Activated T-cell treated with anti-CD3 and anti-CD28 coated beads for 24 hours (primary cell): ENCODE results near the gene ADGRG2.
"Not testable (repeated sequence)": the region's sequence is repeated elsewhere in the genome, so short reads cannot be mapped to it uniquely, and the experiment has no call there.

Source experiments
- DNase-seq: peaks from one replicate; pipeline ENCODE4 v3.0.0-alpha.2; 2020; ENCODE audit warnings: low read depth

ADGRG2 gene

DNA sequence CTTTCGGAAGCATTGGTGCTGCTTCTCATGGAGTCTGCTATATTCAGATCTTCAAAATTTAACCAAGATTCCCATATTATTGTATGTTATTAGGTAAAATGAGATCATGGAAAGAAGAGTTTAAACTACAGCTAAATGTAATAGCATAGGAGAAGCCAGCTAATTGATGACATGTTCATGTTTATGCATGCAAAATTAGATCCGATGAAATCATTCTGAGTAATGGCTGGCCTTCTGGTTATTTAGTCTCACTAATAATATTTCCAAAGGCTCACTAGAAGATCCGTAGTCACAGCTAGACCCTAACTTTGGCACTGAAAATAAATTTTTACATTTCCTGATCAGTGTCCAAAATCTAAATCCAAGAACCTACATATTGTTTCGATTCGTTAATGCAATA lies 118.5 kb downstream of the ADGRG2 start:
- DNase-seq = no peak

- DNase-seq = no peak
Measured at GRCh38 chrX:18998653-18999052, 123.6 kb downstream of the ADGRG2 start.

- no peak for DNase-seq
Measured at GRCh38 chrX:18997916-18998315, 124.4 kb downstream of the ADGRG2 start.

DNA sequence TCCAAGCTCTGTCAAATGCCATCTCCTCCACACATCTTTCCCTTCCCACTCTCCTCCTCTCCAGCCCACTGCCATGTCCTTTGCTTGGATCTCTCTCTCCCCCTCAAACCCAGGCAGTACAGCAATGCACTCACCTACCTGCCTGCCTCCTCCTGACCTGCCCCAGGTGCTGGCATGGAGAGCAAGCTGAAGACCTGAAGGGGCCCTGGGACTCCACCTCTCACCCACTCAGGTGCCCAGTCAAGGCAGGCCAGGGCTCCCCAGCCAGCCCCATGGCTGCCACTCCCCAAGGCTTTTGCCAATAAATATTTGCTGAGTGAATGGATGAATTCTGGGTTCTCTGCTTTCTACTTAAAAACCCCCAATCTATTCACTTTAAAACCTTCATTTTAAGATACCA lies 125.7 kb downstream of the ADGRG2 start:
- DNase-seq = no peak

GRCh38 chrX:18995221-18995620 lies 127.0 kb downstream of the ADGRG2 start:
- no peak for DNase-seq

DNA sequence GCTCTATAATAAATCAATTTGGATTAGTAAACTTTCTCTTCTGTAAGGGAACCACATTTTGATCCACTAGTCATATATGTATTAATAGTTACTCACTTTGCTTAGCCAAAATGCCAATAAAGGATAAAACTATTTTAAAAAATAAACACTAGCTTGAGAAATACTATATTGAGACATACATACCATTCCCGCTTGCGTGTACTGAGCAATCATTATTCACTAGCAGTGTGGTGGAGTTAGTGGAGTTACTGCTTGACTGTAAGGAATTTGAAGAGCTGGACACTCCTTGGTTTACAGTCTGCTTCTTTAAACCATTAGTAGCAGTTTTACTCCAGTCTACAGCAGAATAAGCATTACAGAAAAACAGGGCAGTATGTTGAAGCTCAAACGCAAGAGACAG lies 127.6 kb downstream of the ADGRG2 start:
- no peak for DNase-seq

- no peak for DNase-seq
Measured at GRCh38 chrX:18992829-18993228, 129.4 kb downstream of the ADGRG2 start.

DNA sequence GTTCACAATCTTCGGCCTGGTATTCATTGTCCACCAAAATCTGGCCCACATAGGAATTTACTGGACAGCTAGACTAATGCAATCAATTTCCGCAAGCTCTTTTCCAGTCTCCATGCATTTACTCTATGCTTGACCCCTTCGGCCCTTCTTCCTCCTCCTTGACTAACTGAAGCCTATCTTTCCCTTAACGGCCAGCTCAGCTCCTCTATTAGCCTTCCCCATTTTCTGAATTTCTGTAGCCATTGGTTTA lies 137.2 kb downstream of the ADGRG2 start:
- DNase-seq = no peak

DNA sequence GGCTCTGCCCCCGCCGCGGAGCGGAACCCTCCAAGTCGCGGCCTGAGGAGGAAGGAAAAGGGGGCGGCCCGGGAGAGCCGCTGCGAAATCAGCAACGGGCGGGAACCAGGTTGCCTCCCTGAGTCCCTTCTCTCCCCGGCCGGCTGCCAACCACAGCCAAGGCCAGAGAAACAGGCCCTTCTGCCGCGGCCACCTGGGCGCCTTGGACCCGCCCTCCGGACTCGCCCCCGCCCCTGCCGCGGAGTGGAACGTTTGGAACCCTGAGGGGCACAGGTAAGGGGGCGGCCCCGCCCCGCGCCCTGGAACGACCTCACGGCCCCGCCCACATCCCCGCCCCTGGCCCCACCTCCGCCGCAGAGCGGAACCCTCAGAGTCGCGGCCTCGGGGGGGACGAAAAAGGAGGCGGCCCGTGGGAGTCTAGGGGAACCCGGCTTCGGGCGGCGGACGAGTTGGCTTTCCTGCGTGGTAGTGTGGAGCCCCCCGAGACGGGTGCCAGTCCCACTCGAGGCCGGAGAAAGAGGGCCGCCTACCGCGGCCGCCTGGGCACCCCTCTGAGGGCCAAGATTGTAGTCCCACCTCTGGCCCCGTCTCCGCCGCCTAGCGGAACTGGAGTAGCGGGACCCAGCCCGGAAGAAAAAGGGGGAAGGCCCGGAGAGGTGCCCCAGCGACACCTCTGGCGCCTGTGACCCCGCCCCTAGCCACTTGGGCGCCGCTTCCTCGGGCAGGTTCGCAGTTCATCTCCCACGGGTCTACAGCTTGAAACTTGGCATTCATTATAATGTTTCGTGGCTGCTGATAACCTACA lies 137.7 kb downstream of the ADGRG2 start:
- peak; percentile 75 for DNase-seq

DNA sequence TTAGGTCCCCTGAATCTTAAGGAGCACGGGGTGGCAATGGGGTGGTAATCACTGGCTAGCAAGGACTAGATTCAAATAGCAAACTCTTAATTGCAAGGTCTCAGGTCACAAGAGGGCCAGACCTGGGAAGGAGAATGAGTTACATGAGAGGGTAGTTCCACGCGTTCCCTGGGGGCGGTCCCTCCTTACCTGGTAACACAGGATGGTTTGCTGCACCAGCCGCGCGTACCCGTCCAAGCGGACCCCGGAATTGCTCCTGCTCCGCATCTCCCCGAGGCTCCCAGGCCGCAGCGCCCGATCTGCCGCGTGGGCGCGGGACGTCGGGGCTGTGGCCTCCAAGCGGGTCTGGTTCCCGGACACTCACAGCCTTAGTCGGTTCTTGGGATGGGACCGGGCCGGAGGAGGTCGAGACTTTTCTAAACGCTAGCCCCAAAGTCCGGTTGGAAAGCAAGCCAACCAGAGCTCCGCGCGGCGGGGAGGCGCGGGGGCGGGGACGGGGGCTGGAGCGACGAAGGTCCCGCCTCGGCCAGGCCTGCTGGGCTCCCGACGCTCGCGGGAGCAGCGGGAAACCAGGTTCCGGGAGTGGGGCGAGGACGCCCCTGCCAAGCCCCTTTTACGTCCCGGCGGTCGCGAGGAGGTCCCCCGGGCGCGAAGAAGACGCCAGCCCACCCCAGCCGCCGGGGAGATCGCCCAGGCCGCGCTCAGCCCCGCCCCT lies 138.4 kb downstream of the ADGRG2 start, which contains the start of gene PHKA2:
PHKA2 (minus strand) TSS at position 449 of the 715 bp plus-strand sequence; CDS start at position 267, 182 bp downstream.
- no peak for DNase-seq

DNA sequence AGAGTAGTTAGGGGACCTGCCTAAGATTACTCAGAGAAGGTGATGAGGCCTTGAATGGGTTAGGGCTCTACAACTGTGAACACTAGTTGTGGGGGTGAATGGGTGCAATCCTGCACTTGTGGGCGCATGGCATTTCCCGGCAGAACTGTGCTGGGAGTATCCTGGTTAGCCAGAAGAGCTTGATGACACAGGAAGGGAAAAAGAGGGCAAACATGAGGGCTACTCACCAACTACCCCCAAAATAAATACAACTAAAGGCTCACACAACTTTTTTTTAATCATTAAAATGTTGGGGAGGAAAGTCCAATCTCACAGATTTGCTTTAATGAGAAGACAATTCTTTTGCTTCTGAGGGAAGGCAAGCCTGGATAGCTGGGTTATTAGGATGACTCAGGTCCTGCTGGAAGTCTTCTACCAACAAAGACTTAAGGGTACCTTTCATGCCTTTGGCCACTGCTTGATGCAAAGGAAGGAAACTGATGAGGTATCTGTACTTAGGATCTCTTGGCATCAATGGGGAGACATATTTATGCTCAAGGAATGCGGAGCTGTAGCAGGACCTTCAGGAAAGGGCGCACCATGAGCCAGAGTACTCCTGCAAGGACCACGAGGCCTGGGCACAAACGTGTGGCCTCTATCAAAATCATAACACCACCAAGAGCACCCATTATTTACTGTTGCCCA lies 141.0 kb downstream of the ADGRG2 start:
- no peak for DNase-seq

DNA sequence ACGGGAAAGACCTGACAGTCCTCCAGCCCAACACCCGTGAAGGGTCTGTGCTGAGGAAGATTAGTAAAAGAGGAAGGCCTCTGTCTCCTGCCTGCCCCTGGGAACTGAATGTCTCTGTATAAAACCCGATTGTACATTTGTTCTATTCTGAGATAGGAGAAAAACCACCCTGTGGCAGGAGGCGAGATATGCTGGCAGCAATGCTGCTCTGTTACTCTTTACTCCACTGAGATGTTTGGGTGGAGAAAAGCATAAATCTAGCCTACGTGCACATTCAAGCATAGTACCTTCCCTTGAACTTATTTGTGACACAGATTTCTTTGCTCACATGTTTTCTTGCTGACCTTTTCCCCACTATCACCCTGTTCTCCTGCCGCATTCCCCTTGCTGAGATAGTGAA lies 142.0 kb downstream of the ADGRG2 start:
- DNase-seq = not testable (repeated sequence)

GRCh38 chrX:18974993-18975392 lies 147.3 kb downstream of the ADGRG2 start:
- no peak for DNase-seq

- DNase-seq = no peak
Measured at GRCh38 chrX:18973527-18974192, 148.6 kb downstream of the ADGRG2 start.

DNA sequence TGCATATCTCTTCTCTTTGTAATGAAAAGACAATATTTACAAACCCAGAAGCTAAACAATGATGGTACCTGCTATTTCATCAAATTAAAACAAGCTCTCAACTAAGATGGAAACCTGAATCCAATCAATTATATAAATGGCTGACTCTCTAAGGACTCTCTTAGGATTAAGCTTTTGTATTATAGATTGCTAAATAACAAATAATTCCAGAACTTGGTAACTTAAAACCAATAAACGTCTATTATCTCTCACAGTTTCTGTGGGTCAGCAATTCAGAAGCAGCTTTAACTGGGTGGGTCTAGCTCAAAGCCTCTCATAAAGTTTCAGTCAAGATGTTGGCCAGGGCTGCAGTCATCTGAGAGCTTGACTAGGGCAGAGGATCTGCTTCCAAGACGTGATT lies 150.8 kb downstream of the ADGRG2 start:
- DNase-seq = no peak

- no peak for DNase-seq
Measured at GRCh38 chrX:18970465-18970864, 151.8 kb downstream of the ADGRG2 start.

- no peak for DNase-seq
Measured at GRCh38 chrX:18966624-18967023, 155.6 kb downstream of the ADGRG2 start.

DNA sequence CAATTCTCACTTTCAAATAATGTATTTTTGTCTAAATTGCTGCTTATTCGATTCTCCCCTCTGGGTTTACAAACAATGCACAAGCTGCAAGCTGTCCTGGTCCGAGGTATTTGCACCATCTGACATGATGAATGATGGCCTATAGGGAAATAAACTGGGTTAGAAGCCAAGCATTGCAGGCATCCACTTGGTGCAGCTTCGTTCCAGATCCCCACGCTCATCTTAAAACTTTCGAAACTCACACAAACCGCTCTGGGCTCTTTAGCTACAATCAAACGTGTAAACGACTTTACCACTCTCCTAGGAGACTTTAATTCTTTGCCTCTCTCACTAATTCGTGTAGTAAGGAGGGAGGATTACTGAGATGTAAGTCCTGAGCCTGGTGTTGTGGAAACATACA lies 157.4 kb downstream of the ADGRG2 start:
- DNase-seq = no peak

DNA sequence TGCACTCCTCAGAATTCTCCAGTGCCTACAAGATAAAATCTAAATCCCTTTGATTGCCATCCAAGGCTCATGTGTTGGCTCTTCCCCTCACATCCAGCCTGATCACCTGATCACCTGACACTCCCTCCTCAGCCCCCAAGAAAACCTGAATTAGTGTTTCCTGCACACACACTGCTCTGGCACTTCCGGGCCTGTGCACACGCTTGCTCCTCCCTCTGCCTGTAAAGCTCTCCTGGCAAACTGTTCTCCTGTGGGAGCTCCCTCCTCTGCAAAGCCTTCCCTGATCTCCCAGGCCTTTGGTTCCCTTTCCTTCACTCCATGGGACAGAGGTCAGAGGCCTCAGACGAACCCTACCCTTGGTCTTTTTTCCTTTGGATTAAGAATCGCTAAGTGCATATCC lies 158.2 kb downstream of the ADGRG2 start:
- no peak for DNase-seq

- DNase-seq = no peak
Measured at GRCh38 chrX:18962329-18962728, 159.9 kb downstream of the ADGRG2 start.

DNA sequence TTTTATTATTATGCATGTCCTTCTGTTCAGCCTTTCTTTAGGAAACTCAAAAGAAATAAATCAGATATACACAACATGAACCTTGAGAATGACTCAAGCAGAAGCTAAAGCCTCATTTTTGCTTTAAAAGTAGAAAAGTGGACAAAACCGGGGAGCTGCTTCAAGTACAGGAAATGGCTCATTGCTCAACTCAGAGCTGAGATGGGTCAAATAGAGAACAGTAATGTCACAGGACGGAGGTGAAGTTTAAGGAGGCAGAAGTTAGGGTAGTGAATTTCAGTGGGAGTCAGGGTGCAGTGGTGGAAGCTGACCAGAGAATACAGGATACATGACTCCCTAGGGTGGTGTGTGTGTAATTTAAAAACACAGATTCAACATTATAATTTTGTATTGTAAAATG lies 160.6 kb downstream of the ADGRG2 start:
- no peak for DNase-seq

- no peak for DNase-seq
Measured at GRCh38 chrX:18956303-18957032, 165.8 kb downstream of the ADGRG2 start.
